Esophagus muscularis mucosa (tissue), 3 donors: Measurements from ENCODE around the gene CAMK2N2.
"Not testable (repeated sequence)": the region's sequence is repeated elsewhere in the genome, so short reads cannot be mapped to it uniquely, and the experiment has no call there.

Experiments
- CTCF ChIP-seq, 3 experiments: fragments of 200-600 bp in 2 of 3; fragments of 450-650 bp in 1 of 3; sonication (generic) in 2 of 3; IDR thresholded peaks; one replicate each; pipeline ENCODE4 v1.5.1; 2017 to 2019; ENCODE audit warnings: antibody characterized with exemption in 3 of 3, mild to moderate bottlenecking in 2 of 3, moderate library complexity in 1 of 3
- POLR2AphosphoS5 ChIP-seq, 2 donors: sonication (generic); formaldehyde crosslinking; IDR thresholded peaks; one replicate each; pipeline ENCODE4 v1.6.1; 2017; ENCODE audit warnings: antibody characterized with exemption in 2 of 2

GRCh38 chr3:184267249-184267648, 5.9 kb upstream of the CAMK2N2 start:
- TF ChIP-seq CTCF, POLR2AphosphoS5 (IDR thresholded peaks at IDR 0.05): not testable (repeated sequence)
